Upper lobe of left lung (tissue), 4 donors: Measurements from ENCODE around the gene SPAG7.

Experiments
- EP300 ChIP-seq, 4 donors: sonication (generic); formaldehyde crosslinking; IDR thresholded peaks; one replicate each; pipeline ENCODE4 v1.5.1; 2017; ENCODE audit warnings: antibody characterized with exemption in 4 of 4, control low read depth in 2 of 4
- POLR2A ChIP-seq, 4 donors: fragments of 450-650 bp; IDR thresholded peaks; one replicate each; pipeline ENCODE4 v1.5.1; 2016 to 2017; ENCODE audit warnings: antibody characterized with exemption in 4 of 4, mild to moderate bottlenecking in 2 of 4
- POLR2AphosphoS5 ChIP-seq, 2 donors: sonication (generic); formaldehyde crosslinking; IDR thresholded peaks; one replicate each; pipeline ENCODE4 v1.5.1; 2017; ENCODE audit warnings: antibody characterized with exemption in 2 of 2
- TF ChIP-seq, protein P1 (sequence below), 6 experiments: fragments of 450-650 bp in 4 of 6; fragments of 200-600 bp in 2 of 6; sonication (generic) in 2 of 6; IDR thresholded peaks; one replicate each; pipeline ENCODE4 v1.5.1; 2016 to 2019; ENCODE audit warnings: antibody characterized with exemption in 6 of 6

DNA sequence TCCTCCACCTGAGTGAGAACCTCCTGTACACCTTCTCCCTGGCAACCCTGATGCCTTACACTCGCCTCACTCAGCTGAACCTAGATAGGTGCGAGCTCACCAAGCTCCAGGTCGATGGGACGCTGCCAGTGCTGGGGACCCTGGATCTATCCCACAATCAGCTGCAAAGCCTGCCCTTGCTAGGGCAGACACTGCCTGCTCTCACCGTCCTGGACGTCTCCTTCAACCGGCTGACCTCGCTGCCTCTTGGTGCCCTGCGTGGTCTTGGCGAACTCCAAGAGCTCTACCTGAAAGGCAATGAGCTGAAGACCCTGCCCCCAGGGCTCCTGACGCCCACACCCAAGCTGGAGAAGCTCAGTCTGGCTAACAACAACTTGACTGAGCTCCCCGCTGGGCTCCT is 34.9 kb downstream of the SPAG7 start:
- TF ChIP-seq POLR2A (IDR thresholded peaks at IDR 0.05) (no peak), EP300 (IDR thresholded peaks at IDR 0.05) (no peak), POLR2AphosphoS5 (IDR thresholded peaks at IDR 0.05) (no peak)
- TF ChIP-seq, protein P1, sequence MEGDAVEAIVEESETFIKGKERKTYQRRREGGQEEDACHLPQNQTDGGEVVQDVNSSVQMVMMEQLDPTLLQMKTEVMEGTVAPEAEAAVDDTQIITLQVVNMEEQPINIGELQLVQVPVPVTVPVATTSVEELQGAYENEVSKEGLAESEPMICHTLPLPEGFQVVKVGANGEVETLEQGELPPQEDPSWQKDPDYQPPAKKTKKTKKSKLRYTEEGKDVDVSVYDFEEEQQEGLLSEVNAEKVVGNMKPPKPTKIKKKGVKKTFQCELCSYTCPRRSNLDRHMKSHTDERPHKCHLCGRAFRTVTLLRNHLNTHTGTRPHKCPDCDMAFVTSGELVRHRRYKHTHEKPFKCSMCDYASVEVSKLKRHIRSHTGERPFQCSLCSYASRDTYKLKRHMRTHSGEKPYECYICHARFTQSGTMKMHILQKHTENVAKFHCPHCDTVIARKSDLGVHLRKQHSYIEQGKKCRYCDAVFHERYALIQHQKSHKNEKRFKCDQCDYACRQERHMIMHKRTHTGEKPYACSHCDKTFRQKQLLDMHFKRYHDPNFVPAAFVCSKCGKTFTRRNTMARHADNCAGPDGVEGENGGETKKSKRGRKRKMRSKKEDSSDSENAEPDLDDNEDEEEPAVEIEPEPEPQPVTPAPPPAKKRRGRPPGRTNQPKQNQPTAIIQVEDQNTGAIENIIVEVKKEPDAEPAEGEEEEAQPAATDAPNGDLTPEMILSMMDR (IDR thresholded peaks at IDR 0.05) = no peak
